ENCODE measurements around the gene TINCR.

DNA sequence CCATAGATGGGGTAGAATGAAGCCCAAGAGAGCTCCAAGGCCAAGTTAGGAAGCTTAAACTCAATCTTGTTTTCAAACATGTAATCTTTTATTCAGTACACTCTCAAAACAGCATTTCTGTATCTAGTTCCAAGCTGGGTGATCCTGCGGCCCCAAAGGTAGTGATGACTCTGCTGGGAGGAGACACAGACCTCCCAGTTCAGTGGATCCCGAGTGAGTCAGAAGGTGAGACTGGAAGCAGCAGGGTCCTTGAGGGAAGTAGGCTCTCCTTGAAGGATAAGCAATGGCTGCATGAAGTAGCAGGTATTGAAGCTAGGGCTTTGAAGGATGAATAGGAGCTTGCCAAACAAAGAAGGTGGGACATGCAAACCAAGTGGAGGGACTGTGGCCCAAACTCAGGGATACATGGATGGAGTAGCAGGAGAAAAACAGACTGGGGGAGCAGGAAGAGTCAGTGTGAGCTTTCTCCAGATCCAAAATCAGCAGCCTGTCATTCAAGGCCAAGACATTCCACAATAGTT, 9.6 kb downstream of the TINCR start:
- TF ChIP-seq POLR2AphosphoS5 (IDR thresholded peaks at IDR 0.05; ENCODE audit: low read depth, low read length) (no peak), TAF1 (IDR thresholded peaks at IDR 0.05; ENCODE audit: borderline replicate concordance, insufficient read depth, low read length) (no peak), SIN3A (IDR thresholded peaks at IDR 0.05; ENCODE audit: borderline replicate concordance, insufficient read depth, low read length) (no peak), FOXP2 (optimal IDR thresholded peaks at IDR 0.05; ENCODE audit: borderline replicate concordance, extremely low read depth, extremely low read length, insufficient read depth) (no peak)
- TF ChIP-seq, protein P1, sequence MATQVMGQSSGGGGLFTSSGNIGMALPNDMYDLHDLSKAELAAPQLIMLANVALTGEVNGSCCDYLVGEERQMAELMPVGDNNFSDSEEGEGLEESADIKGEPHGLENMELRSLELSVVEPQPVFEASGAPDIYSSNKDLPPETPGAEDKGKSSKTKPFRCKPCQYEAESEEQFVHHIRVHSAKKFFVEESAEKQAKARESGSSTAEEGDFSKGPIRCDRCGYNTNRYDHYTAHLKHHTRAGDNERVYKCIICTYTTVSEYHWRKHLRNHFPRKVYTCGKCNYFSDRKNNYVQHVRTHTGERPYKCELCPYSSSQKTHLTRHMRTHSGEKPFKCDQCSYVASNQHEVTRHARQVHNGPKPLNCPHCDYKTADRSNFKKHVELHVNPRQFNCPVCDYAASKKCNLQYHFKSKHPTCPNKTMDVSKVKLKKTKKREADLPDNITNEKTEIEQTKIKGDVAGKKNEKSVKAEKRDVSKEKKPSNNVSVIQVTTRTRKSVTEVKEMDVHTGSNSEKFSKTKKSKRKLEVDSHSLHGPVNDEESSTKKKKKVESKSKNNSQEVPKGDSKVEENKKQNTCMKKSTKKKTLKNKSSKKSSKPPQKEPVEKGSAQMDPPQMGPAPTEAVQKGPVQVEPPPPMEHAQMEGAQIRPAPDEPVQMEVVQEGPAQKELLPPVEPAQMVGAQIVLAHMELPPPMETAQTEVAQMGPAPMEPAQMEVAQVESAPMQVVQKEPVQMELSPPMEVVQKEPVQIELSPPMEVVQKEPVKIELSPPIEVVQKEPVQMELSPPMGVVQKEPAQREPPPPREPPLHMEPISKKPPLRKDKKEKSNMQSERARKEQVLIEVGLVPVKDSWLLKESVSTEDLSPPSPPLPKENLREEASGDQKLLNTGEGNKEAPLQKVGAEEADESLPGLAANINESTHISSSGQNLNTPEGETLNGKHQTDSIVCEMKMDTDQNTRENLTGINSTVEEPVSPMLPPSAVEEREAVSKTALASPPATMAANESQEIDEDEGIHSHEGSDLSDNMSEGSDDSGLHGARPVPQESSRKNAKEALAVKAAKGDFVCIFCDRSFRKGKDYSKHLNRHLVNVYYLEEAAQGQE (IDR thresholded peaks at IDR 0.05; ENCODE audit: insufficient read depth in 1 of 2, low read depth in 2 of 2, low read length in 2 of 2) = no peak
